HepG2 (cell line): ENCODE data around the gene LIMS2. TPM values are rescaled to one million over a fixed set of nuclear protein-coding genes. Genes with fewer than 3 reads are reported as not detected.

Experiments
- ATAC-seq: fragments of 200-7000 bp; cut with Tn5 transposase; 3 replicates; pipeline ENCODE4 v1.9.1; 2020; ENCODE audit warnings: mild to moderate bottlenecking, moderate library complexity
- BruUV-seq: library from RNA; stranded (reverse); fragments of 400-500 nt; replicated peaks from 2 replicates; lab custom pipeline; 2021; lab: Mats Ljungman, UMichigan
- CTCF ChIA-PET: fragments of 300-600 bp; formaldehyde crosslinking; extraction: SDS; loops from one replicate; lab custom pipeline; 2021; ENCODE audit warnings: low total read pairs, inconsistent platforms, low intra/inter-chr PET ratio; lab: Yijun Ruan, JAX
- POLR2A ChIA-PET: fragments of 350-600 bp; sonication (Branson Sonifier 250); formaldehyde crosslinking; loops from one replicate; lab custom pipeline; 2020; ENCODE audit warnings: antibody characterized with exemption, inconsistent platforms; lab: Yijun Ruan, JAX
- DNase-seq: peaks from one replicate; pipeline ENCODE4 v3.0.0-alpha.2; 2015; ENCODE audit warnings: low spot score
- FAIRE-seq: peaks from 3 replicates; lab custom pipeline; 2011; peaks lifted over from hg19 to GRCh38; lab: Jason Lieb, UNC
- H2AFZ ChIP-seq: one replicate; pipeline ENCODE4 v1.6.1; 2011; ENCODE audit warnings: low read length, inconsistent platforms
- H3K27ac ChIP-seq: fragments of 300-600 bp; 3 replicates; pipeline ENCODE4 v1.8.0; 2011; ENCODE audit warnings: mixed run types, mild to moderate bottlenecking, mixed read lengths, low read length, inconsistent platforms; ENCODE audit not compliant: insufficient read depth; ENCODE audit errors: extremely low read length
- H3K27me3 ChIP-seq, 2 experiments: fragments of 200-600 bp in 1 of 2; 2 replicates in 1 of 2; 3 replicates in 1 of 2; pipeline versions ENCODE4 v1.6.0 to v1.8.0; 2011; ENCODE audit warnings: low read length in 2 of 2, mild to moderate bottlenecking in 2 of 2, moderate library complexity in 2 of 2, inconsistent platforms in 1 of 2; ENCODE audit not compliant: insufficient read depth in 2 of 2, control insufficient read depth in 1 of 2
- H3K36me3 ChIP-seq, 2 experiments: fragments of 200-600 bp in 1 of 2; replicated peaks in 1 of 2; 2 replicates in 1 of 2; 3 replicates in 1 of 2; pipeline versions ENCODE4 v1.5.1 to v1.8.0; 2011; ENCODE audit warnings: low read length in 2 of 2, inconsistent platforms in 1 of 2; ENCODE audit not compliant: insufficient read depth in 2 of 2, control insufficient read depth in 1 of 2
- H3K4me1 ChIP-seq: 2 replicates; pipeline ENCODE4 v1.5.1; 2012; ENCODE audit warnings: low read length, inconsistent platforms; ENCODE audit not compliant: insufficient read depth
- H3K4me2 ChIP-seq: 2 replicates; pipeline ENCODE4 v1.6.0; 2011; ENCODE audit warnings: low read depth, low read length, inconsistent platforms
- H3K4me3 ChIP-seq, 3 experiments: fragments of 200-600 bp in 1 of 3; sonication (generic), shearing (Covaris generic) in 1 of 3; replicated peaks in 1 of 3; 2 replicates each; pipeline ENCODE4 v1.5.1; 2011 to 2016; ENCODE audit warnings: low read length in 3 of 3, inconsistent platforms in 2 of 3, low read depth in 2 of 3, mild to moderate bottlenecking in 2 of 3, control low read depth in 1 of 3, mixed read lengths in 1 of 3; ENCODE audit not compliant: insufficient read depth in 1 of 3
- H3K79me2 ChIP-seq: one replicate; pipeline ENCODE4 v1.6.1; 2011; ENCODE audit warnings: low read length, inconsistent platforms; ENCODE audit not compliant: insufficient read depth
- H3K9ac ChIP-seq: 2 replicates; pipeline ENCODE4 v1.6.0; 2011; ENCODE audit warnings: mild to moderate bottlenecking, low read depth, low read length, inconsistent platforms; ENCODE audit not compliant: insufficient read depth
- H3K9me3 ChIP-seq: 2 replicates; pipeline ENCODE4 v1.5.1; 2012; ENCODE audit warnings: mild to moderate bottlenecking, low read length
- H4K20me1 ChIP-seq: 2 replicates; pipeline ENCODE4 v1.6.0; 2011; ENCODE audit warnings: inconsistent platforms, mild to moderate bottlenecking, low read length, moderate library complexity; ENCODE audit not compliant: insufficient read depth
- ELF4 ChIP-seq: sonication (generic); formaldehyde crosslinking; IDR thresholded peaks from 2 replicates; pipeline ENCODE4 v1.5.0; 2020; ENCODE audit warnings: missing genetic modification reagents, mild to moderate bottlenecking, moderate library complexity, borderline replicate concordance
- FIP1L1 ChIP-seq: fragments of 200-400 bp; formaldehyde crosslinking; IDR thresholded peaks from 2 replicates; pipeline ENCODE4 v1.6.1; 2018; ENCODE audit warnings: low read depth, mild to moderate bottlenecking, low read length, moderate library complexity, borderline replicate concordance; ENCODE audit not compliant: insufficient read depth
- FOSL2 ChIP-seq: sonication (generic); formaldehyde crosslinking; IDR thresholded peaks from 2 replicates; pipeline ENCODE4 v1.4.0; 2020; ENCODE audit warnings: missing genetic modification reagents
- MTF2 ChIP-seq: sonication (generic); formaldehyde crosslinking; IDR thresholded peaks from 2 replicates; pipeline ENCODE4 v1.5.0; 2020; ENCODE audit warnings: missing genetic modification reagents, borderline replicate concordance
- ZNF350 ChIP-seq: sonication (generic); formaldehyde crosslinking; IDR thresholded peaks from 2 replicates; pipeline ENCODE4 v1.4.0; 2020; ENCODE audit warnings: mild to moderate bottlenecking, low read depth, missing genetic modification reagents, borderline replicate concordance
- ZNF556 ChIP-seq: sonication (generic); formaldehyde crosslinking; IDR thresholded peaks from 2 replicates; pipeline ENCODE4 v1.4.0; 2020; ENCODE audit warnings: mild to moderate bottlenecking, missing genetic modification reagents, borderline replicate concordance
- ZNF652 ChIP-seq: IDR thresholded peaks from 2 replicates; pipeline ENCODE4 v1.6.1; 2016; ENCODE audit warnings: low read depth, borderline replicate concordance
- WGBS: methylation state at CpG from one replicate; pipeline ENCODE4 v1.1.6; 2017; ENCODE audit warnings: low lambda C conversion rate; 5-methylcytosine and 5-hydroxymethylcytosine counted together
- in situ Hi-C: cut with HindIII; loops from 2 replicates; pipeline ENCODE4 v1.10.0; 2017; ENCODE audit warnings: low pct_unique_long_range_greater_than_20kb; ENCODE audit not compliant: extremely low pct_ligation_motif_present
- intact Hi-C: fragments of 100-400 bp; cut with micrococcal nuclease; formaldehyde crosslinking; loops from one replicate; pipeline ENCODE4 v1.10.0; 2022; ENCODE audit not compliant: unreplicated experiment
- polyA plus RNA-seq, 8 experiments: library from polyadenylated mRNA; depleted of rRNA in 3 of 8; stranded (reverse) in 7 of 8; unstranded in 1 of 8; fragments of >200 nt; fragmentation: Illumina TruSeq in 4 of 8; extraction: Trizol in 4 of 8; gene quantifications; 2 replicates each; pipeline versions ENCODE4 v1.2.1 to v1.2.3, GENCODE V29; 2011 to 2016; ENCODE audit warnings: low read depth in 4 of 8, missing spikeins in 1 of 8, mixed read lengths in 1 of 8; ENCODE audit not compliant: insufficient read depth in 1 of 8
- total RNA-seq, 5 experiments: library from RNA; depleted of rRNA; stranded (reverse); fragments of >200 nt; fragmentation: Illumina TruSeq; extraction: Trizol; gene quantifications; 2 replicates each; pipeline ENCODE4 v1.2.3, GENCODE V29; 2016; ENCODE audit warnings: low read depth in 1 of 5
- TF ChIP-seq, protein P1 (sequence below): sonication (generic); formaldehyde crosslinking; IDR thresholded peaks from 2 replicates; pipeline ENCODE4 v1.5.0; 2020; ENCODE audit warnings: mild to moderate bottlenecking, missing genetic modification reagents
- TF ChIP-seq, protein P2 (sequence below): sonication (generic); formaldehyde crosslinking; IDR thresholded peaks from 2 replicates; pipeline ENCODE4 v1.8.1; 2023; ENCODE audit warnings: mild to moderate bottlenecking, missing genetic modification reagents, borderline replicate concordance
- TF ChIP-seq, protein P3 (sequence below): sonication (generic); formaldehyde crosslinking; IDR thresholded peaks from 2 replicates; pipeline ENCODE4 v1.4.0; 2020; ENCODE audit warnings: mild to moderate bottlenecking, missing genetic modification reagents
- TF ChIP-seq, protein P4 (sequence below): sonication (generic); formaldehyde crosslinking; IDR thresholded peaks from 2 replicates; pipeline ENCODE4 v1.4.0; 2020; ENCODE audit warnings: missing genetic modification reagents; ENCODE audit errors: not compliant biosample characterization

Gene LIMS2
- total and polyA plus RNA-seq, 2 of the 13 experiments (the other 11 are each of a cell fraction or from before 2014, with no cell fraction given): 1.0 to 1.9 TPM

DNA sequence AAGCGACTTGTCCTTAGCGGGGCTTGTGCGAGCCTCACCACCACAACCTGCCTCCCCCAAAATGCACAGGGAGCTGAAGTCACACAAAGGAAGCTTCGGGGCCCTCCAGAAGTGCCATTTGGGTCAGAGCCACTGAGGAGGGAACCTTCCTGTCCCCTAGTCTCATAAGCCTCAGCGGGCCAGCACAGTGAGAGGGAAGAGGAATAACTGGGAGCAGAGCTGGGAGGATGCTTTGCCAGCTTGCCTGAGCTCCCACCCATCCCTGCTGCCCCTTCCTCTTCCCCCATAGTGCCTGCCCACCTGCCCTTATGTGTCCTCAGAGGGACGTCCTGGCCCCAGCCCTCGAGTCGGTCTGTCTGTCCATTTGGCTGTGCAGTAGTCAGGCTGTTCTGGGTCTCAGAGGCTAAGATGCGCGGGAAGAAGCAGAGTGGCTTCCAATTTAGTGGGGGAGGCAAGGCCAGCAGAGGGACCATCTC lies 81.2 kb downstream of the LIMS2 start:
- in situ Hi-C loops (no loop called here), intact Hi-C loops (loop anchor here (10.0 kb wide), 1 partner anchor 231 kb away; no protein-coding TSS in a partner anchor)
- DNase-seq (no peak), ATAC-seq (no peak), FAIRE-seq (no peak)
- ChIA-PET CTCF (no interaction called here), POLR2A (interaction anchor here (1.2 kb wide), 1 partner anchor 106 kb away, joined by 3 read pairs; no protein-coding TSS in a partner anchor)
- TF ChIP-seq FIP1L1 (no peak), ZNF652 (CRISPR knock-in tag) (no peak), FOSL2 (CRISPR knock-in tag) (no peak), ELF4 (CRISPR knock-in tag) (no peak), ZNF556 (CRISPR knock-in tag) (no peak), MTF2 (CRISPR knock-in tag) (no peak), ZNF350 (CRISPR knock-in tag) (no peak)
- TF ChIP-seq, protein P1, sequence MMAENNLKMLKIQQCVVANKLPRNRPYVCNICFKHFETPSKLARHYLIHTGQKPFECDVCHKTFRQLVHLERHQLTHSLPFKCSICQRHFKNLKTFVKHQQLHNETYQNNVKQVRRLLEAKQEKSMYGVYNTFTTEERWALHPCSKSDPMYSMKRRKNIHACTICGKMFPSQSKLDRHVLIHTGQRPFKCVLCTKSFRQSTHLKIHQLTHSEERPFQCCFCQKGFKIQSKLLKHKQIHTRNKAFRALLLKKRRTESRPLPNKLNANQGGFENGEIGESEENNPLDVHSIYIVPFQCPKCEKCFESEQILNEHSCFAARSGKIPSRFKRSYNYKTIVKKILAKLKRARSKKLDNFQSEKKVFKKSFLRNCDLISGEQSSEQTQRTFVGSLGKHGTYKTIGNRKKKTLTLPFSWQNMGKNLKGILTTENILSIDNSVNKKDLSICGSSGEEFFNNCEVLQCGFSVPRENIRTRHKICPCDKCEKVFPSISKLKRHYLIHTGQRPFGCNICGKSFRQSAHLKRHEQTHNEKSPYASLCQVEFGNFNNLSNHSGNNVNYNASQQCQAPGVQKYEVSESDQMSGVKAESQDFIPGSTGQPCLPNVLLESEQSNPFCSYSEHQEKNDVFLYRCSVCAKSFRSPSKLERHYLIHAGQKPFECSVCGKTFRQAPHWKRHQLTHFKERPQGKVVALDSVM (CRISPR knock-in tag): no peak
- TF ChIP-seq, protein P2, sequence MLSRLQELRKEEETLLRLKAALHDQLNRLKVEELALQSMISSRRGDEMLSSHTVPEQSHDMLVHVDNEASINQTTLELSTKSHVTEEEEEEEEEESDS (CRISPR knock-in tag): no peak
- TF ChIP-seq, protein P3, sequence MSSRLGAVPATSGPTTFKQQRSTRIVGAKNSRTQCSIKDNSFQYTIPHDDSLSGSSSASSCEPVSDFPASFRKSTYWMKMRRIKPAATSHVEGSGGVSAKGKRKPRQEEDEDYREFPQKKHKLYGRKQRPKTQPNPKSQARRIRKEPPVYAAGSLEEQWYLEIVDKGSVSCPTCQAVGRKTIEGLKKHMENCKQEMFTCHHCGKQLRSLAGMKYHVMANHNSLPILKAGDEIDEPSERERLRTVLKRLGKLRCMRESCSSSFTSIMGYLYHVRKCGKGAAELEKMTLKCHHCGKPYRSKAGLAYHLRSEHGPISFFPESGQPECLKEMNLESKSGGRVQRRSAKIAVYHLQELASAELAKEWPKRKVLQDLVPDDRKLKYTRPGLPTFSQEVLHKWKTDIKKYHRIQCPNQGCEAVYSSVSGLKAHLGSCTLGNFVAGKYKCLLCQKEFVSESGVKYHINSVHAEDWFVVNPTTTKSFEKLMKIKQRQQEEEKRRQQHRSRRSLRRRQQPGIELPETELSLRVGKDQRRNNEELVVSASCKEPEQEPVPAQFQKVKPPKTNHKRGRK (CRISPR knock-in tag): no peak
- TF ChIP-seq, protein P4, sequence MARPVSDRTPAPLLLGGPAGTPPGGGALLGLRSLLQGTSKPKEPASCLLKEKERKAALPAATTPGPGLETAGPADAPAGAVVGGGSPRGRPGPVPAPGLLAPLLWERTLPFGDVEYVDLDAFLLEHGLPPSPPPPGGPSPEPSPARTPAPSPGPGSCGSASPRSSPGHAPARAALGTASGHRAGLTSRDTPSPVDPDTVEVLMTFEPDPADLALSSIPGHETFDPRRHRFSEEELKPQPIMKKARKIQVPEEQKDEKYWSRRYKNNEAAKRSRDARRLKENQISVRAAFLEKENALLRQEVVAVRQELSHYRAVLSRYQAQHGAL: no peak
- Histone ChIP-seq H2AFZ (no peak overlapping the region), H3K27me3 (peaks cover 2 to 19% of the 10 kb centered on the region in 2 experiments; a peak in 4 of 5 replicates), H3K9me3 (no peaks in the 10 kb centered on the region), H3K27ac (no peak overlapping the region), H3K4me1 (peaks cover 11% of the 10 kb centered on the region), H3K4me2 (no peak overlapping the region), H4K20me1 (no peaks in the 10 kb centered on the region), H3K9ac (no peak overlapping the region), H3K36me3 (no peaks in the 10 kb centered on the region), H3K4me3 (no peak overlapping the region), H3K79me2 (no peaks in the 10 kb centered on the region)
- WGBS: 46% methylated on average over 9 of the region's 10 CpGs
- no TSS peak for BruUV-seq
